K562 (cell line): ENCODE measurements around the gene SKP2. TPM values are rescaled to one million over a fixed set of nuclear protein-coding genes. Genes with fewer than 3 reads are reported as not detected.

Source experiments
- ATAC-seq: fragments of 200-7000 bp; cut with Tn5 transposase; 3 replicates; pipeline ENCODE4 v1.9.1; 2020; ENCODE audit warnings: moderate library complexity
- BruUV-seq: library from RNA; stranded (reverse); fragments of 400-500 nt; replicated peaks from 2 replicates; lab custom pipeline; 2021; lab: Mats Ljungman, UMichigan
- CTCF ChIA-PET: fragments of 300-600 bp; formaldehyde crosslinking; extraction: SDS; loops from one replicate; lab custom pipeline; 2021; ENCODE audit warnings: low intra/inter-chr PET ratio; lab: Yijun Ruan, JAX
- POLR2A ChIA-PET: fragments of 300-600, 350-650 bp; sonication (Branson Sonifier 250); formaldehyde crosslinking; extraction: SDS; loops from one replicate; lab custom pipeline; 2021; ENCODE audit warnings: antibody characterized with exemption, inconsistent platforms; lab: Yijun Ruan, JAX
- DNase-seq, 4 experiments: peaks; one replicate each; pipeline versions ENCODE4 v3.0.0 to v3.0.0-alpha.2; 2011 to 2018; ENCODE audit warnings: low spot score in 3 of 4, mixed read lengths in 3 of 4; ENCODE audit errors: extremely low read depth in 1 of 4
- FAIRE-seq: peaks from 2 replicates; lab custom pipeline; 2011; peaks lifted over from hg19 to GRCh38; lab: Jason Lieb, UNC
- H2AFZ ChIP-seq: 2 replicates; pipeline ENCODE4 v1.6.0; 2011; ENCODE audit warnings: low read depth, low read length, control low read depth, inconsistent platforms
- H3K27ac ChIP-seq: fragments of 200-600 bp; 3 replicates; pipeline ENCODE4 v1.8.0; 2011; ENCODE audit warnings: low read depth, mild to moderate bottlenecking, control low read depth, inconsistent platforms, low read length, moderate library complexity, mixed read lengths; ENCODE audit errors: extremely low read depth
- H3K27me3 ChIP-seq, 2 experiments: fragments of 300-600 bp in 1 of 2; 2 replicates in 1 of 2; 3 replicates in 1 of 2; pipeline versions ENCODE4 v1.6.0 to v1.8.0; 2011; ENCODE audit warnings: inconsistent platforms in 2 of 2, low read length in 2 of 2, mild to moderate bottlenecking in 1 of 2, mixed read lengths in 1 of 2, moderate library complexity in 1 of 2; ENCODE audit not compliant: control insufficient read depth in 2 of 2, insufficient read depth in 2 of 2
- H3K36me3 ChIP-seq: fragments of 300-600 bp; 3 replicates; pipeline ENCODE4 v1.8.0; 2011; ENCODE audit warnings: mild to moderate bottlenecking, low read length, inconsistent platforms; ENCODE audit not compliant: control insufficient read depth, insufficient read depth
- H3K4me1 ChIP-seq, 2 experiments: fragments of 200-600 bp in 1 of 2; replicated peaks in 1 of 2; 2 replicates in 1 of 2; 3 replicates in 1 of 2; pipeline versions ENCODE4 v1.5.1 to v1.8.0; 2011; ENCODE audit warnings: inconsistent platforms in 2 of 2, low read length in 2 of 2, mild to moderate bottlenecking in 1 of 2, mixed read lengths in 1 of 2, moderate library complexity in 1 of 2; ENCODE audit not compliant: control insufficient read depth in 2 of 2, insufficient read depth in 2 of 2
- H3K4me2 ChIP-seq: 2 replicates; pipeline ENCODE4 v1.6.1; 2011; ENCODE audit warnings: low read length, control low read depth, inconsistent platforms, mixed read lengths; ENCODE audit not compliant: insufficient read depth
- H3K4me3 ChIP-seq: fragments of 200-600 bp; sonication (generic), shearing (Covaris generic); 2 replicates; pipeline ENCODE4 v1.5.1; 2016; ENCODE audit warnings: control low read depth, inconsistent platforms
- H3K79me2 ChIP-seq: fragments of 200-600 bp; 3 replicates; pipeline ENCODE4 v1.8.0; 2011; ENCODE audit warnings: low read length, inconsistent platforms; ENCODE audit not compliant: control insufficient read depth, insufficient read depth
- H3K9ac ChIP-seq, 2 experiments: 2 replicates each; pipeline versions ENCODE4 v1.6.0 to v1.6.1; 2011; ENCODE audit warnings: low read depth in 2 of 2, low read length in 2 of 2, control low read depth in 1 of 2, inconsistent platforms in 1 of 2, mild to moderate bottlenecking in 1 of 2, mixed read lengths in 1 of 2; ENCODE audit not compliant: insufficient read depth in 1 of 2
- H3K9me1 ChIP-seq: one replicate; pipeline ENCODE4 v1.6.0; 2011; ENCODE audit warnings: inconsistent platforms, mild to moderate bottlenecking, low read length, moderate library complexity; ENCODE audit not compliant: control insufficient read depth, insufficient read depth
- H3K9me3 ChIP-seq: replicated peaks from 2 replicates; pipeline ENCODE4 v1.5.1; 2011; ENCODE audit warnings: low read depth, low read length, inconsistent platforms; ENCODE audit not compliant: control insufficient read depth, insufficient read depth
- H4K20me1 ChIP-seq: replicated peaks from 2 replicates; pipeline ENCODE4 v1.6.1; 2011; ENCODE audit warnings: low read length, inconsistent platforms, mixed read lengths; ENCODE audit not compliant: control insufficient read depth, insufficient read depth
- CSDE1 ChIP-seq, 2 experiments: fragments of 450-650 bp; IDR thresholded peaks; 2 replicates each; pipeline ENCODE4 v1.6.1; 2016; ENCODE audit warnings: mild to moderate bottlenecking in 1 of 2
- EGR1 ChIP-seq: fragments of 450-650 bp; conservative IDR thresholded peaks from 2 replicates; pipeline ENCODE4 v1.6.1; 2017; ENCODE audit warnings: mild to moderate bottlenecking
- KDM2B ChIP-seq: fragments of 250-450 bp; sonication (Bioruptor Pico); IDR thresholded peaks from 2 replicates; pipeline ENCODE4 v1.8.0; 2021; ENCODE audit warnings: mild to moderate bottlenecking, moderate library complexity
- NFE2 ChIP-seq: IDR thresholded peaks from 2 replicates; pipeline ENCODE4 v1.6.1; 2014; ENCODE audit warnings: antibody characterized with exemption, low read depth
- OTX1 ChIP-seq: fragments of 450-650 bp; formaldehyde crosslinking; IDR thresholded peaks from 2 replicates; pipeline ENCODE4 v1.4.0; 2022; ENCODE audit warnings: mild to moderate bottlenecking
- PTTG1 ChIP-seq: fragments of 450-650 bp; IDR thresholded peaks from 2 replicates; pipeline ENCODE4 v1.6.1; 2016; ENCODE audit warnings: low read depth, mild to moderate bottlenecking, missing genetic modification characterization, missing compliant biosample characterization
- RNF2 ChIP-seq: sonication (generic); IDR thresholded peaks from 2 replicates; pipeline ENCODE4 v1.6.1; 2016
- TAF7 ChIP-seq: fragments of 450-650 bp; IDR thresholded peaks from 2 replicates; pipeline ENCODE4 v1.6.1; 2016; ENCODE audit warnings: missing genetic modification characterization, missing compliant biosample characterization
- ZNF316 ChIP-seq: fragments of 450-650 bp; IDR thresholded peaks from 2 replicates; pipeline ENCODE4 v1.6.1; 2016
- ZNF318 ChIP-seq, 2 experiments: fragments of 450-650 bp; IDR thresholded peaks; 2 replicates each; pipeline ENCODE4 v1.6.1; 2016; ENCODE audit warnings: mild to moderate bottlenecking in 2 of 2, borderline replicate concordance in 1 of 2, low read depth in 1 of 2, moderate library complexity in 1 of 2
- ZNF780A ChIP-seq: fragments of 250-450 bp; sonication (Bioruptor Pico); IDR thresholded peaks from 2 replicates; pipeline ENCODE4 v1.5.0; 2021; ENCODE audit warnings: mild to moderate bottlenecking
- ZZZ3 ChIP-seq: fragments of 450-650 bp; IDR thresholded peaks from 2 replicates; pipeline ENCODE4 v1.6.1; 2016; ENCODE audit warnings: antibody characterized with exemption, mild to moderate bottlenecking, moderate library complexity
- WGBS: fragments of 100-300 bp; shearing (Covaris generic); methylation state at CpG from one replicate; pipeline ENCODE4 v1.1.6; 2016; ENCODE audit warnings: low coverage, mixed read lengths; ENCODE audit not compliant: insufficient coverage; ENCODE audit errors: missing lambda C conversion rate; 5-methylcytosine and 5-hydroxymethylcytosine counted together
- in situ Hi-C: fragments of 300-500 bp; cut with MboI; formaldehyde crosslinking; loops from 4 replicates; pipeline ENCODE4 v1.15.0; 2018; ENCODE audit warnings: inconsistent platforms, mixed read lengths
- intact Hi-C: fragments of 100-400 bp; cut with micrococcal nuclease; formaldehyde crosslinking; loops from 2 replicates; pipeline ENCODE4 v1.14.2; 2022
- polyA plus RNA-seq, 8 experiments: library from polyadenylated mRNA; depleted of rRNA in 4 of 8; stranded (reverse) in 5 of 8; unstranded in 3 of 8; fragments of >200 nt; fragmentation: Nextera tagmentation in 2 of 8; fragmentation: Illumina TruSeq in 1 of 8; extraction: Ambion mirVana in 2 of 8; extraction: Trizol in 1 of 8; gene quantifications; 2 replicates each; pipeline versions ENCODE4 v1.2.1 to v1.2.3, GENCODE V29; 2011 to 2014; ENCODE audit warnings: inconsistent platforms in 1 of 8, missing spikeins in 1 of 8
- total RNA-seq, 7 experiments: library from RNA; depleted of rRNA in 6 of 7; stranded (reverse); fragments of >200 nt in 6 of 7; fragmentation: Illumina TruSeq in 2 of 7; extraction: Trizol in 2 of 7; gene quantifications; 2 replicates each; pipeline versions ENCODE4 v1.2.1 to v1.2.3, GENCODE V29; 2011 to 2021; ENCODE audit warnings: low replicate concordance in 1 of 7
- TF ChIP-seq, protein P1 (sequence below): sonication (generic); formaldehyde crosslinking; IDR thresholded peaks from 2 replicates; pipeline ENCODE4 v1.5.0; 2020; ENCODE audit warnings: missing genetic modification reagents

Gene SKP2
- total and polyA plus RNA-seq, 9 of the 15 experiments (the other 6 are each of a cell fraction or from before 2014, with no cell fraction given) = 30.0 to 97.5 (median 80.8) TPM

- WGBS = 21% methylated on average over 7 of the region's 7 CpGs
- no peaks in the 10 kb centered on the region for H3K27me3 ChIP-seq
- intact Hi-C loops = loop anchor here (1.0 kb wide), 1 partner anchor 74 kb away; no protein-coding TSS in a partner anchor
- H4K20me1 ChIP-seq = no peaks in the 10 kb centered on the region
- H3K79me2 ChIP-seq = peaks cover 93% of the 10 kb centered on the region
- H3K9me3 ChIP-seq = no peaks in the 10 kb centered on the region
- no peaks in the 10 kb centered on the region for H3K9me1 ChIP-seq
- peak overlapping the region; percentile 40; the same call in 1 of the 2 replicates for H2AFZ ChIP-seq
- in situ Hi-C loops = no loop called here
- FAIRE-seq = no peak
- H3K27ac ChIP-seq = peak overlapping the region; percentile 61; the same call in 2 of the 3 replicates
- H3K9ac ChIP-seq = peak overlapping the region; percentile 82 to 88; a peak in 3 of 4 replicates
- peak overlapping the region; percentile 98 for H3K4me2 ChIP-seq
- peak overlapping the region; percentile 66 for H3K4me3 ChIP-seq
- DNase-seq = peak in 2 of 4 experiments; percentile 9 to 19
- CTCF ChIA-PET = no interaction called here
- BruUV-seq = no TSS peak
- no peak for ATAC-seq
- H3K36me3 ChIP-seq = peaks cover 57% of the 10 kb centered on the region
- POLR2A ChIA-PET = interaction anchor here (0.9 to 2.0 kb wide), 6 partner anchors 12 to 88 kb away, joined by 3 to 9 read pairs (median 3); partner anchors contain the start of gene NADK2
- H3K4me1 ChIP-seq = peaks cover 6 to 16% of the 10 kb centered on the region in 2 experiments
- TF ChIP-seq TAF7 (tag) = no peak
- no peak for TF ChIP-seq PTTG1 (tag)
- TF ChIP-seq EGR1 = 0 out of 2 replicates have a peak, but pooled peaks have one; percentile 7
- no peak for TF ChIP-seq CSDE1 (IDR thresholded peaks at IDR 0.05)
- no peak for TF ChIP-seq ZNF318 (IDR thresholded peaks at IDR 0.05; ENCODE audit: borderline replicate concordance in 1 of 2, low read depth in 1 of 2)
- TF ChIP-seq, protein P1, sequence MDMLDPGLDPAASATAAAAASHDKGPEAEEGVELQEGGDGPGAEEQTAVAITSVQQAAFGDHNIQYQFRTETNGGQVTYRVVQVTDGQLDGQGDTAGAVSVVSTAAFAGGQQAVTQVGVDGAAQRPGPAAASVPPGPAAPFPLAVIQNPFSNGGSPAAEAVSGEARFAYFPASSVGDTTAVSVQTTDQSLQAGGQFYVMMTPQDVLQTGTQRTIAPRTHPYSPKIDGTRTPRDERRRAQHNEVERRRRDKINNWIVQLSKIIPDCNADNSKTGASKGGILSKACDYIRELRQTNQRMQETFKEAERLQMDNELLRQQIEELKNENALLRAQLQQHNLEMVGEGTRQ (CRISPR knock-in tag) = no peak
- no peak for TF ChIP-seq ZNF780A (CRISPR knock-in tag)
- no peak for TF ChIP-seq NFE2
- TF ChIP-seq RNF2 = no peak
- TF ChIP-seq ZNF316 = peak; percentile 43; the same call in 1 of the 2 replicates
- TF ChIP-seq OTX1 (CRISPR knock-in tag) = no peak
- no peak for TF ChIP-seq ZZZ3
- TF ChIP-seq KDM2B = no peak
These were observed 1.4 kb downstream of the SKP2 start for GRCh38 chr5:36153298-36153677.
